GM18867 (cell line): ENCODE results near the gene NFATC3.

Experiments
- ATAC-seq: cut with Tn5 transposase; IDR thresholded peaks from one replicate; pipeline ENCODE4 v1.9.1; 2021; ENCODE audit warnings: mild to moderate bottlenecking, moderate library complexity; ENCODE audit not compliant: unreplicated experiment

The NFATC3 gene

GRCh38 chr16:68244903-68245853 lies 160.0 kb downstream of the NFATC3 start, which contains the start of gene PLA2G15:
Gene PLA2G15 (plus strand): TSS chr16:68245373. CDS start chr16:68245427, 54 bp downstream.
- peak; percentile 82 for ATAC-seq

DNA sequence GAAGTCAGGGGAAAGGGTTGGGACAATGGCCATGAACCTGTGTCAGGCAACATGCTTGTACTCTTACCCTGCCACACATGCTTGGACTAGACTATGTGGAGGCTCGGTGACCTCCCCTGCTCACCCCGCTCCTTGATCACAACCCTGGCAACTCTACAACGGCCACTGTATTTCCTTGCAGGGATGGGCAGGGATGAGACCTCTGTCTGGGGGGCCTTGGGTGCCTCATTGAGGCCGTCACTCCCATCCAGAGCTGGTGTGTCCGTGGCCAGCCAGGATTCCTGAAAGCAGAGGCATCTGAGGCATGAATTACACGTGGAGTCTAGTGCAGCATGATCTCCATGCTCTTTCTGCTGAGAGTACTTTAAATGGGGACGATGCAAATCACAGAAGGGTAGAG lies 161.0 kb downstream of the NFATC3 start:
- no peak for ATAC-seq

- ATAC-seq, result no peak
These were observed 161.5 kb downstream of the NFATC3 start for GRCh38 chr16:68246666-68247065.

DNA sequence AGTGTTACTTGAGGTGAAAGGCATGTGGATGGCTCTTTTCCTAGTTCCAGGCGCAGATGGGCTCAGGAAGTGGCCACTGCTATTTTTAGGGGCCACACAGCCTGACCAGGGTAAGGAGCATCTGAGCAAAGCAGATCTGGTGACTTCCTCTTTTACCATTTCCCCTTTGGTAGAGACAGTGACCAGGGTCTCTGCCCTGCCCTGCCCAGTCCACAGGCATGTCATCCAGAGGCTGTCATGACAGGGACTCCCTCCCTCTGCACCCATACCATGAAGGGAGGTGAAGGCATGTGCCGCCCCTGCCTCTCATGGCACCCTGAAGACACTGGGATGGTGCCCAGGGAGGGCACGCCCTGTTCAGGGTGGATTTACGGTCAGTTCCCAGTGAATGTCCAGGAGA lies 162.2 kb downstream of the NFATC3 start:
- ATAC-seq, result no peak

GRCh38 chr16:68247932-68248331 lies 162.8 kb downstream of the NFATC3 start:
- no peak for ATAC-seq

GRCh38 chr16:68249371-68249770 lies 164.2 kb downstream of the NFATC3 start:
- ATAC-seq, result no peak

- no peak for ATAC-seq
These were observed 165.8 kb downstream of the NFATC3 start for GRCh38 chr16:68250951-68251350.

GRCh38 chr16:68251832-68252231 lies 166.7 kb downstream of the NFATC3 start:
- ATAC-seq, result no peak

- no peak for ATAC-seq
These were observed 167.2 kb downstream of the NFATC3 start for GRCh38 chr16:68252383-68252782.

DNA sequence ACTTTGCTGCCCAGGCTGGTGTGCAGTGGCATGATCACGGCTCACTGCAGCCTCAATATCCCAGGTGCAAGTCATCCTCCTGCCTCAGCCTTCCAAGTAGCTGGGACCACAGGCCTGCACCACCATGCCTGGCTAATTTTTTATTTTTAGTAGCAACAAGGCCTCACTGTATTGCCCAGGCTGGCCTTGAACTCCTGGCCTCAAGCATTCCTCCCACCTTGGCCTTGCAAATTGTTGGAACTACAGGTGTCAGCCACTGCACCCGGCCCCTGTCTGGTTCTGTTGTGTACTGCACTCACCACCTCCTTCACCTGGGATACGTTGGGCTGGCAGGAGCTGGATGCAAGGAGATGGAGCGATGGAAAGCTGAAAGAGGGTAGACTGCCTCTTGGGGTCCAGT lies 168.6 kb downstream of the NFATC3 start:
- ATAC-seq, result no peak

DNA sequence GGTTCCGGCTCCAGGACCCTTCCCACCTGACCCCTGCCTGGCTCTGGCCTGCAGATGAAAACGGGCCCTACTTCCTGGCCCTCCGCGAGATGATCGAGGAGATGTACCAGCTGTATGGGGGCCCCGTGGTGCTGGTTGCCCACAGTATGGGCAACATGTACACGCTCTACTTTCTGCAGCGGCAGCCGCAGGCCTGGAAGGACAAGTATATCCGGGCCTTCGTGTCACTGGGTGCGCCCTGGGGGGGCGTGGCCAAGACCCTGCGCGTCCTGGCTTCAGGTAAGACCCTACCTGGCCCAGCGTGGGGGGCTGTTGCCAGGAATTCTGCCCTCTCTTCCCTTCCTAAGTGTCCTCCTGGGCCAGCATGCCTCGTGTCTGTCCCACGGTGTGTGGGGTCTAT lies 170.5 kb downstream of the NFATC3 start:
- ATAC-seq, result no peak

GRCh38 chr16:68257251-68257905 lies 172.2 kb downstream of the NFATC3 start:
- ATAC-seq, result peak; percentile 38

DNA sequence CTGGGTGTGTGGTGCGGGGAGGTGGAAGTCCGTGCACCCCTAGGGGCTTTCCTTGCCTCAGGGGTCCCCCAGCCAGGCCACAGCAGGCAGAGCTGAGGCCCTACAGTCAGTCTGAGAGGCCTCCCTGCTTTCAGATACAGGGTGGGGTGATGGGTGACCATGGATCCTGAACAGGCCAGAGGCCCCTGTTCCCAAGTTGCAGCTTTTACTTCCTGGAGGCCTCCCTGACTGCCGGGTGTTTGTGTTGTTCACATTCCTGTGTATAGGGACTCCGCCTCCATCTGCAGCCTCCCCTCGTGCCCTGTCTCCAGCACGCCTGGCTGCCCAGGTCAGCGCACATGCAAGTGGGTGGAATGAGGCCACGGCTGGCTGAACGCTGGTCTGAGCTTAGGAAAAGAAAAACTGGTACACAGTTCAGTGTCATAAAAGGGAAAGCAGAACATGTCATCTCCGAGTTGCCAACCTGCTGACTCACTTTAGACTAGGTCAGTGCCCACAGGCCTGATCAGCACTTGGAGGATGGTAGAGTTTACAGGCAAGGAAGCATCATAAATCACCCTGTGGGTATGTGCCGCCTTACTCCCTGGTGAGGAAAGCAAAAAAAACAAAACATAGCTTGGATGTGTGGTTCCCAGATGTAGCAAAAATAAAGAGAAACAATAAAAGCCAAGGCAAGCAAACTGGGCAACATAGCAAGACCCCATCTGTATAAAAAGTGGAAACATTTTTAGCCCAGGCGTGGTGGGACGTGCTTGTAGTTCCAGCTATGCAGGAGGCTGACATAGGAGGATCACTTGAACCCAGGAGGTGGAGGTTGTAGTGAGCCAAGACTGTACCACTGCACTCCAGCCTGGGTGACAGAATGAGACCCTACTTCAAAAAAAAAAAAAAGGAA lies 173.0 kb downstream of the NFATC3 start:
- ATAC-seq, result no peak

- ATAC-seq, result no peak
These were observed 174.0 kb downstream of the NFATC3 start for GRCh38 chr16:68259007-68259825.

DNA sequence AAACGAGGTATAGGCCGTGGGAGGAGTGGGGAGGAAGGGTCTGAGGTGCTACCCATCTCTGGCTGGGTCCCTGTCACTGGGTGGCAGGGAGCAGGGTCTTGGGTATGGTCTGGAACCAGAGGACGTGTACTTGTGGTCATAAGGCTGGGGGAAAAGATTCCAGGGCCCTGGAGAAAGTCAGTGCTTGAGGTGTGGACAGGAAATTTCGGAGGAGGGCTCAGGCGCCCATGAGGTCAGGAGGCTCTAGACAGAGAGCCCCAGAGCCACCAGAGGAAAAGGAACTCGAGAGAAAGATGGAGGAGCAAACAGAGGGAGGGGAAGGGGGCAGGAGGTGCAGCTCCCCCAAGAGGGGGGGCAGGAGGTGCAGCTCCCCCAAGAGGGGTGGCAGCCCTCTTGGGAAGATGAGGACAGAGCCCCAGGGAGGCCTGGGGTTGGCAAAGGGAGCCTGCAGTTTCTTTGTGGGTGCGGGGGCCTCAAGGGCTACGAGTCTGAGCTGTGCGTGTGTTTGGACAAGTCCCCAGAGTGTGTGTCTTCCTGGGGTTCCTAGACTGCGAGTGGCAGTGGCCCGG lies 178.5 kb downstream of the NFATC3 start:
- ATAC-seq, result peak; percentile 1

DNA sequence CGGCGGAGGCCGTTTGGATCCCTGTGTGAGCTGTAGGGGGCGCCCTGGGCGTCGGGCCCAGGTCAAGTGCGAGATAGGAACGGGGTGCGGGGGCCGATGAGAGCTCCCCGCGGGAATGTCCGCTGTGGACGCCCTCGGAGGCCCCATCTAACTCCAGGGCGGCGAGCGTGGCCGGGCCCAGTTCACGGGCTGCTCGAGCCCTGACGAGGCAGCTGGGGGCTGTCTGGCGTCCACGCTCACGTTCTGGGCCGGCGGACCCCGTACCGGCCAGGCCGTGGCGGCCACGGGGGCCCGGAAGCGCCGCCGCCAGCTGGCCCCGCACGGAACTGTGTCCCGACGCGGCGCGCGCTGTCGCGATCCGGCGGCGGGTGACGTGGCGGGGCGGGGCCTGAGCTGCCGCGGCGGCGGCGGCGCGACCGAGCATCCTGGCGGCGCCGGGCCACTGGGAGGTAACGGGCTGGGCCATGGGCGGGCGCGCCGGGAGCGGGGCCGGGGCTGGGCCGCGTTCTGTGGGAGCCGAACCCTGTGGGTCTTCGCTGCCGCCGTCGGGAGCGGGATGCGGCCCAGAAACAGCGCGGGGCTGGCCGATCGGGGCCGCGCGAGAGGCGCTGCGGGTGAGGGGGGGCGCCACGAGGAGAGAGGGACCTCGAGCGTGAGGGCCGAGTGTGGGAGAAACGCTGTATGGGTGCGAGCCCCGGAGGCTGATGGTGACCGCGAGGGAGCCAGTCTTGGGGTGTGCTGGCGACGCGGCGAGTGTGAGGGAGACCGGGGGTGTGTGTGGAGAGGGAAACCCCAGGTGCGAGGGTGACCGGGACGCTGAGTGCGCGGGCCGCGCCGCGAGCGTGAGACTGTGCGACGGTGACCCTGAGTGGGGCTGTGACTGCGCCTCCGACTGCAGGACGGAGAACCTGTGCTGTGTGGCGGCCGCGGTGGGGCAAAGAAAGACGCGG lies 179.2 kb downstream of the NFATC3 start, which contains the start of gene SLC7A6:
Gene SLC7A6, plus strand, starts transcription at position 399 of the 950 bp plus-strand sequence. CDS start 10,201 bp downstream, outside the sequence.
- peak; percentile 64 for ATAC-seq

GRCh38 chr16:68265078-68265920 lies 180.1 kb downstream of the NFATC3 start:
- ATAC-seq, result peak; percentile 1
